K562 (cell line): ENCODE data around the gene CCDC141. TPM values are rescaled to one million over a fixed set of nuclear protein-coding genes. Genes with fewer than 3 reads are reported as not detected.

Experiments used
- ATAC-seq: fragments of 200-7000 bp; cut with Tn5 transposase; 3 replicates; pipeline ENCODE4 v1.9.1; 2020; ENCODE audit warnings: moderate library complexity
- BruUV-seq: library from RNA; stranded (reverse); fragments of 400-500 nt; replicated peaks from 2 replicates; lab custom pipeline; 2021; lab: Mats Ljungman, UMichigan
- CTCF ChIA-PET: fragments of 300-600 bp; formaldehyde crosslinking; extraction: SDS; loops from one replicate; lab custom pipeline; 2021; ENCODE audit warnings: low intra/inter-chr PET ratio; lab: Yijun Ruan, JAX
- POLR2A ChIA-PET: fragments of 300-600, 350-650 bp; sonication (Branson Sonifier 250); formaldehyde crosslinking; extraction: SDS; loops from one replicate; lab custom pipeline; 2021; ENCODE audit warnings: antibody characterized with exemption, inconsistent platforms; lab: Yijun Ruan, JAX
- DNase-seq, 4 experiments: peaks; one replicate each; pipeline versions ENCODE4 v3.0.0 to v3.0.0-alpha.2; 2011 to 2018; ENCODE audit warnings: low spot score in 3 of 4, mixed read lengths in 3 of 4; ENCODE audit errors: extremely low read depth in 1 of 4
- FAIRE-seq: peaks from 2 replicates; lab custom pipeline; 2011; peaks lifted over from hg19 to GRCh38; lab: Jason Lieb, UNC
- H2AFZ ChIP-seq: 2 replicates; pipeline ENCODE4 v1.6.0; 2011; ENCODE audit warnings: low read depth, low read length, control low read depth, inconsistent platforms
- H3K27ac ChIP-seq: fragments of 200-600 bp; 3 replicates; pipeline ENCODE4 v1.8.0; 2011; ENCODE audit warnings: low read depth, mild to moderate bottlenecking, control low read depth, inconsistent platforms, low read length, moderate library complexity, mixed read lengths; ENCODE audit errors: extremely low read depth
- H3K27me3 ChIP-seq, 2 experiments: fragments of 300-600 bp in 1 of 2; 2 replicates in 1 of 2; 3 replicates in 1 of 2; pipeline versions ENCODE4 v1.6.0 to v1.8.0; 2011; ENCODE audit warnings: inconsistent platforms in 2 of 2, low read length in 2 of 2, mild to moderate bottlenecking in 1 of 2, mixed read lengths in 1 of 2, moderate library complexity in 1 of 2; ENCODE audit not compliant: control insufficient read depth in 2 of 2, insufficient read depth in 2 of 2
- H3K36me3 ChIP-seq: fragments of 300-600 bp; 3 replicates; pipeline ENCODE4 v1.8.0; 2011; ENCODE audit warnings: mild to moderate bottlenecking, low read length, inconsistent platforms; ENCODE audit not compliant: control insufficient read depth, insufficient read depth
- H3K4me1 ChIP-seq, 2 experiments: fragments of 200-600 bp in 1 of 2; replicated peaks in 1 of 2; 2 replicates in 1 of 2; 3 replicates in 1 of 2; pipeline versions ENCODE4 v1.5.1 to v1.8.0; 2011; ENCODE audit warnings: inconsistent platforms in 2 of 2, low read length in 2 of 2, mild to moderate bottlenecking in 1 of 2, mixed read lengths in 1 of 2, moderate library complexity in 1 of 2; ENCODE audit not compliant: control insufficient read depth in 2 of 2, insufficient read depth in 2 of 2
- H3K4me2 ChIP-seq: 2 replicates; pipeline ENCODE4 v1.6.1; 2011; ENCODE audit warnings: low read length, control low read depth, inconsistent platforms, mixed read lengths; ENCODE audit not compliant: insufficient read depth
- H3K4me3 ChIP-seq: fragments of 200-600 bp; sonication (generic), shearing (Covaris generic); 2 replicates; pipeline ENCODE4 v1.5.1; 2016; ENCODE audit warnings: control low read depth, inconsistent platforms
- H3K79me2 ChIP-seq: fragments of 200-600 bp; 3 replicates; pipeline ENCODE4 v1.8.0; 2011; ENCODE audit warnings: low read length, inconsistent platforms; ENCODE audit not compliant: control insufficient read depth, insufficient read depth
- H3K9ac ChIP-seq, 2 experiments: 2 replicates each; pipeline versions ENCODE4 v1.6.0 to v1.6.1; 2011; ENCODE audit warnings: low read depth in 2 of 2, low read length in 2 of 2, control low read depth in 1 of 2, inconsistent platforms in 1 of 2, mild to moderate bottlenecking in 1 of 2, mixed read lengths in 1 of 2; ENCODE audit not compliant: insufficient read depth in 1 of 2
- H3K9me1 ChIP-seq: one replicate; pipeline ENCODE4 v1.6.0; 2011; ENCODE audit warnings: inconsistent platforms, mild to moderate bottlenecking, low read length, moderate library complexity; ENCODE audit not compliant: control insufficient read depth, insufficient read depth
- H3K9me3 ChIP-seq: replicated peaks from 2 replicates; pipeline ENCODE4 v1.5.1; 2011; ENCODE audit warnings: low read depth, low read length, inconsistent platforms; ENCODE audit not compliant: control insufficient read depth, insufficient read depth
- H4K20me1 ChIP-seq: replicated peaks from 2 replicates; pipeline ENCODE4 v1.6.1; 2011; ENCODE audit warnings: low read length, inconsistent platforms, mixed read lengths; ENCODE audit not compliant: control insufficient read depth, insufficient read depth
- CAMTA2 ChIP-seq: fragments of 250-450 bp; sonication (Bioruptor Pico); conservative IDR thresholded peaks from 2 replicates; pipeline ENCODE4 v1.5.1; 2022
- CBFB ChIP-seq: sonication (generic); formaldehyde crosslinking; IDR thresholded peaks from 2 replicates; pipeline ENCODE4 v1.4.0; 2020; ENCODE audit warnings: mild to moderate bottlenecking, missing genetic modification reagents
- CXXC5 ChIP-seq: fragments of 250-450 bp; sonication (Bioruptor Pico); IDR thresholded peaks from 2 replicates; pipeline ENCODE4 v1.8.0; 2022; ENCODE audit warnings: inconsistent platforms, mild to moderate bottlenecking, moderate library complexity
- E4F1 ChIP-seq: fragments of 250-450 bp; sonication (Bioruptor Pico); IDR thresholded peaks from 2 replicates; pipeline ENCODE4 v1.5.0; 2021; ENCODE audit warnings: mild to moderate bottlenecking, borderline replicate concordance
- HCFC1 ChIP-seq: IDR thresholded peaks from 2 replicates; pipeline ENCODE4 v1.6.1; 2012; ENCODE audit warnings: low read depth, low read length, improper control_type of control experiment
- MTF1 ChIP-seq: fragments of 250-450 bp; sonication (Bioruptor Pico); IDR thresholded peaks from 2 replicates; pipeline ENCODE4 v1.9.0; 2021; ENCODE audit warnings: moderate library complexity, mild to moderate bottlenecking, inconsistent platforms, borderline replicate concordance
- NCOA6 ChIP-seq: fragments of 450-650 bp; IDR thresholded peaks from 2 replicates; pipeline ENCODE4 v1.6.1; 2017; ENCODE audit warnings: mild to moderate bottlenecking
- POLR2H ChIP-seq: IDR thresholded peaks from 2 replicates; pipeline ENCODE4 v1.6.1; 2016; ENCODE audit warnings: missing genetic modification characterization, low read depth, mild to moderate bottlenecking, control low read depth, missing compliant biosample characterization, moderate library complexity
- SMAD2 ChIP-seq: fragments of 150-350 bp; IDR thresholded peaks from 2 replicates; pipeline ENCODE4 v1.6.1; 2014; ENCODE audit warnings: low read depth, mild to moderate bottlenecking, low read length
- TBP ChIP-seq: optimal IDR thresholded peaks from 2 replicates; pipeline ENCODE3; 2011; ENCODE audit warnings: low read depth, low read length, improper control_type of control experiment
- THRAP3 ChIP-seq: fragments of 450-650 bp; IDR thresholded peaks from 2 replicates; pipeline ENCODE4 v1.6.1; 2016; ENCODE audit warnings: mild to moderate bottlenecking, inconsistent platforms, borderline replicate concordance
- U2AF1 ChIP-seq: fragments of 200-400 bp; formaldehyde crosslinking; optimal IDR thresholded peaks from 2 replicates; pipeline ENCODE3; 2017; ENCODE audit warnings: mild to moderate bottlenecking, low read depth, low read length, moderate library complexity
- WHSC1 ChIP-seq: IDR thresholded peaks from one replicate; pipeline ENCODE4 v1.6.1; 2012; ENCODE audit warnings: low read length, control low read depth, inconsistent platforms
- ZBTB2 ChIP-seq: fragments of 450-650 bp; IDR thresholded peaks from 2 replicates; pipeline ENCODE4 v1.6.1; 2016; ENCODE audit warnings: antibody characterized with exemption
- ZNF280B ChIP-seq: fragments of 250-450 bp; sonication (Bioruptor Pico); IDR thresholded peaks from 2 replicates; pipeline ENCODE4 v1.5.1; 2021; ENCODE audit warnings: mild to moderate bottlenecking
- WGBS: fragments of 100-300 bp; shearing (Covaris generic); methylation state at CpG from one replicate; pipeline ENCODE4 v1.1.6; 2016; ENCODE audit warnings: low coverage, mixed read lengths; ENCODE audit not compliant: insufficient coverage; ENCODE audit errors: missing lambda C conversion rate; 5-methylcytosine and 5-hydroxymethylcytosine counted together
- in situ Hi-C: fragments of 300-500 bp; cut with MboI; formaldehyde crosslinking; loops from 4 replicates; pipeline ENCODE4 v1.15.0; 2018; ENCODE audit warnings: inconsistent platforms, mixed read lengths
- intact Hi-C: fragments of 100-400 bp; cut with micrococcal nuclease; formaldehyde crosslinking; loops from 2 replicates; pipeline ENCODE4 v1.14.2; 2022
- polyA plus RNA-seq, 8 experiments: library from polyadenylated mRNA; depleted of rRNA in 4 of 8; stranded (reverse) in 5 of 8; unstranded in 3 of 8; fragments of >200 nt; fragmentation: Nextera tagmentation in 2 of 8; fragmentation: Illumina TruSeq in 1 of 8; extraction: Ambion mirVana in 2 of 8; extraction: Trizol in 1 of 8; gene quantifications; 2 replicates each; pipeline versions ENCODE4 v1.2.1 to v1.2.3, GENCODE V29; 2011 to 2014; ENCODE audit warnings: inconsistent platforms in 1 of 8, missing spikeins in 1 of 8
- total RNA-seq, 7 experiments: library from RNA; depleted of rRNA in 6 of 7; stranded (reverse); fragments of >200 nt in 6 of 7; fragmentation: Illumina TruSeq in 2 of 7; extraction: Trizol in 2 of 7; gene quantifications; 2 replicates each; pipeline versions ENCODE4 v1.2.1 to v1.2.3, GENCODE V29; 2011 to 2021; ENCODE audit warnings: low replicate concordance in 1 of 7
- TF ChIP-seq, protein P1 (sequence below): sonication (generic); formaldehyde crosslinking; IDR thresholded peaks from 2 replicates; pipeline ENCODE4 v1.8.1; 2022; ENCODE audit warnings: missing genetic modification reagents

CCDC141 gene
- total and polyA plus RNA-seq, 9 of the 15 experiments (the other 6 are each of a cell fraction or from before 2014, with no cell fraction given) = 0.09 TPM; not detected in 8

DNA sequence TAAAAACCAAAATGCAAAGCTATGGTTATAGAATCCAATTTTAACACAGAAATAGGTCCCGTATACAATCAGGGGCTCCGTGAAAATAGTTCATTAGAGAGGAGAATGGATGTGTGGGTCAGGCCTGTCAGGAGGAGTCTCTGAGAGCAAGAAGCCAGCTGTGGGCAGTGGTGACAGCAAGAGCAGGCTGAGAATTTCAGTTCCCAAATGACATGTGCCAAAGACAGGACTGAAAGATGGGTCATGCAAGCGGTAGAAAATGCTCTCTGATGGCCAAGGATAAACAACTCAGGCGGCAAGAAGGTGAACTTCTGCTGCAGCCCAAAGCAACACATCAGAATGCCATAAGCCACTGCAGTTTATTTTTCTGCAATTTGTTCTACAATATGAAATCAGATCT lies 100.4 kb downstream of the CCDC141 start:
- H3K79me2 ChIP-seq = no peaks in the 10 kb centered on the region
- H3K4me1 ChIP-seq = no peaks in the 10 kb centered on the region
- CTCF ChIA-PET = no interaction called here
- no peak for TF ChIP-seq U2AF1
- no peak for TF ChIP-seq E4F1 (CRISPR knock-in tag)
- TF ChIP-seq ZNF280B (CRISPR knock-in tag) = no peak
- no peak for TF ChIP-seq HCFC1
- TF ChIP-seq CBFB (CRISPR knock-in tag) = no peak
- TF ChIP-seq CXXC5 = no peak
- TF ChIP-seq POLR2H = no peak
- TF ChIP-seq, protein P1, sequence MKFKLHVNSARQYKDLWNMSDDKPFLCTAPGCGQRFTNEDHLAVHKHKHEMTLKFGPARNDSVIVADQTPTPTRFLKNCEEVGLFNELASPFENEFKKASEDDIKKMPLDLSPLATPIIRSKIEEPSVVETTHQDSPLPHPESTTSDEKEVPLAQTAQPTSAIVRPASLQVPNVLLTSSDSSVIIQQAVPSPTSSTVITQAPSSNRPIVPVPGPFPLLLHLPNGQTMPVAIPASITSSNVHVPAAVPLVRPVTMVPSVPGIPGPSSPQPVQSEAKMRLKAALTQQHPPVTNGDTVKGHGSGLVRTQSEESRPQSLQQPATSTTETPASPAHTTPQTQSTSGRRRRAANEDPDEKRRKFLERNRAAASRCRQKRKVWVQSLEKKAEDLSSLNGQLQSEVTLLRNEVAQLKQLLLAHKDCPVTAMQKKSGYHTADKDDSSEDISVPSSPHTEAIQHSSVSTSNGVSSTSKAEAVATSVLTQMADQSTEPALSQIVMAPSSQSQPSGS (CRISPR knock-in tag) = no peak
- no peak for TF ChIP-seq THRAP3
- no peak for TF ChIP-seq NCOA6
- no peak for TF ChIP-seq ZBTB2
- TF ChIP-seq CAMTA2 (CRISPR knock-in tag) = no peak
- no peak for TF ChIP-seq SMAD2
- TF ChIP-seq TBP = no peak
- no peak for TF ChIP-seq MTF1
- TF ChIP-seq WHSC1 = no peak
- TF ChIP-seq, all 486 proteins: peak for 0
- ATAC-seq (no peak), DNase-seq (no peak), FAIRE-seq (no peak)
- H4K20me1 ChIP-seq = no peaks in the 10 kb centered on the region
- H3K4me2 ChIP-seq = no peak overlapping the region
- no peaks in the 10 kb centered on the region for H3K27me3 ChIP-seq
- no peaks in the 10 kb centered on the region for H3K9me3 ChIP-seq
- no peak overlapping the region for H2AFZ ChIP-seq
- no peaks in the 10 kb centered on the region for H3K9me1 ChIP-seq
- H3K36me3 ChIP-seq = no peaks in the 10 kb centered on the region
- intact Hi-C loops (no loop called here), in situ Hi-C loops (no loop called here)
- POLR2A ChIA-PET = no interaction called here
- H3K27ac ChIP-seq = no peak overlapping the region
- no TSS peak for BruUV-seq
- no peak overlapping the region for H3K9ac ChIP-seq
- H3K4me3 ChIP-seq = no peak overlapping the region
- WGBS = 0% methylated on average over 4 of the region's 4 CpGs
